Measurements from ENCODE around the gene EBF3. TPM values are rescaled to one million over a fixed set of nuclear protein-coding genes. Genes with fewer than 3 reads are reported as not detected.
A peak's percentile ranks its signal among the peaks of the same experiment; 100 is the strongest.

The EBF3 gene
- total and polyA plus RNA-seq, 2 experiments from 2014 or later = 0.22 to 0.77 TPM

DNA sequence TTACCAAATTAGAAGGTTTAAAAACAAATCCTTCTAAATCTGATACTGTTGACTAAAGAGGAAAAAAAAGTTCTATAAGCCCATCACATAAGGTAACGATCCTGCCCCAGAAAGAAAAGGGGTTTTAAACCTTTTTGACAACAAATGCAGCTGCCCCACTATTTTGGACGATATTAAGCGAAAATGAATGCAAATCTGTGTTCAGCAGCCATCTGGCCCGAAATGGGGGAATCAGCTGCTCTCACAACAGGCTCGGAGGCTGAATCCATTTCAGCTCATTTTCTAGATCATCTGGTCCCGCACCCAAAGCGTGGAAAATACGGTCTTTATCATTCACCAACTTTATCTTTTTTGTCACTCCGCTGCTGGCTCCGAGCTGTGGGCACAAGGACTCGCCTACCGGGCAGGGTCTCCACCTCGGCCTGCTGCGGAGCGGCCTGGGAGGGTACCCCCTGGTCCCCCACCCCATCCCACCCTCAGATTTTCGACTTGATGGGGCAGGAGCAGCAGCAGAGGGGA, 2.4 kb upstream of the EBF3 start:
- WGBS (ENCODE audit: low lambda C conversion rate, missing lambda C conversion rate) = 14% methylated on average over 16 of the region's 16 CpGs
- no peaks in the 10 kb centered on the region for H3K36me3 ChIP-seq (replicated peaks; ENCODE audit: insufficient read depth, low read depth)
- no peak overlapping the region for H3K4me3 ChIP-seq
- no peak for DNase-seq (ENCODE audit: low spot score)
- H3K27ac ChIP-seq = no peak overlapping the region
- H4K20me1 ChIP-seq (ENCODE audit: insufficient read depth, poor library complexity, severe bottlenecking) = no peaks in the 10 kb centered on the region
- no peaks in the 10 kb centered on the region for H3K79me2 ChIP-seq
- no peak overlapping the region for H3K4me2 ChIP-seq
- TF ChIP-seq EZH2phosphoT487 (IDR thresholded peaks at IDR 0.05; ENCODE audit: low read depth, severe bottlenecking, unreplicated experiment) (no peak), EZH2 (IDR thresholded peaks at IDR 0.05; ENCODE audit: borderline replicate concordance) (no peak)
- TF ChIP-seq, protein P1, sequence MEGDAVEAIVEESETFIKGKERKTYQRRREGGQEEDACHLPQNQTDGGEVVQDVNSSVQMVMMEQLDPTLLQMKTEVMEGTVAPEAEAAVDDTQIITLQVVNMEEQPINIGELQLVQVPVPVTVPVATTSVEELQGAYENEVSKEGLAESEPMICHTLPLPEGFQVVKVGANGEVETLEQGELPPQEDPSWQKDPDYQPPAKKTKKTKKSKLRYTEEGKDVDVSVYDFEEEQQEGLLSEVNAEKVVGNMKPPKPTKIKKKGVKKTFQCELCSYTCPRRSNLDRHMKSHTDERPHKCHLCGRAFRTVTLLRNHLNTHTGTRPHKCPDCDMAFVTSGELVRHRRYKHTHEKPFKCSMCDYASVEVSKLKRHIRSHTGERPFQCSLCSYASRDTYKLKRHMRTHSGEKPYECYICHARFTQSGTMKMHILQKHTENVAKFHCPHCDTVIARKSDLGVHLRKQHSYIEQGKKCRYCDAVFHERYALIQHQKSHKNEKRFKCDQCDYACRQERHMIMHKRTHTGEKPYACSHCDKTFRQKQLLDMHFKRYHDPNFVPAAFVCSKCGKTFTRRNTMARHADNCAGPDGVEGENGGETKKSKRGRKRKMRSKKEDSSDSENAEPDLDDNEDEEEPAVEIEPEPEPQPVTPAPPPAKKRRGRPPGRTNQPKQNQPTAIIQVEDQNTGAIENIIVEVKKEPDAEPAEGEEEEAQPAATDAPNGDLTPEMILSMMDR (IDR thresholded peaks at IDR 0.05; ENCODE audit: poor library complexity) = no peak
- no peaks in the 10 kb centered on the region for H3K9me2 ChIP-seq (replicated peaks; ENCODE audit: insufficient read depth)
- H3K4me1 ChIP-seq (ENCODE audit: insufficient read depth) = peaks cover 36% of the 10 kb centered on the region
- H2AFZ ChIP-seq = no peak overlapping the region
- peaks cover 89% of the 10 kb centered on the region for H3K27me3 ChIP-seq
- no peaks in the 10 kb centered on the region for H3K9me3 ChIP-seq (ENCODE audit: low read depth)

DNA sequence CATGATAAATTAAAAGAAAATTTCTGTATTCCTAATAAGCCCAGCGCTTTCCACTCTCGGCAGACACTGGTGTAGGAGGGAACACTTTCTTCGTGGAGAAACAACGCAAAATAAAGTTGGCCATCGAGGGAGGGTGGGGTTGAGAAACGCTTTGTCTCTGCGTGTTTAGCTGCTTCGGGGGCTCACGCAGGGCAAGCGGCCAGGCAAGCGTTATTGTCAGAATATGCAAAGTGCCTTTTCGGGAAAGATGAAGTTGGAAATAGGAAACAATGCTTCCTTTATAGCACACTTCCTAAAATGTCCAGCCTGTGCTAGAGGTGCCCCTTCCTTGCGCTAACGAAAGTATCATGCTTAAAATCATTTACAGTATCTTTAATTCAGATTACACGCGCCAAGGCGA, 1.9 kb upstream of the EBF3 start:
- Histone ChIP-seq H3K27ac (no peak overlapping the region), H3K79me2 (no peaks in the 10 kb centered on the region), H3K36me3 (replicated peaks; ENCODE audit: insufficient read depth, low read depth) (no peaks in the 10 kb centered on the region), H4K20me1 (ENCODE audit: insufficient read depth, poor library complexity, severe bottlenecking) (no peaks in the 10 kb centered on the region), H2AFZ (no peak overlapping the region), H3K4me1 (ENCODE audit: insufficient read depth) (peaks cover 35% of the 10 kb centered on the region), H3K4me3 (no peak overlapping the region), H3K9me3 (ENCODE audit: low read depth) (no peaks in the 10 kb centered on the region), H3K27me3 (peaks cover 90% of the 10 kb centered on the region), H3K9me2 (replicated peaks; ENCODE audit: insufficient read depth) (no peaks in the 10 kb centered on the region), H3K4me2 (no peak overlapping the region)
- WGBS (ENCODE audit: low lambda C conversion rate, missing lambda C conversion rate) = 9% methylated on average over 17 of the region's 17 CpGs
- peak; percentile 49 for TF ChIP-seq EZH2phosphoT487 (IDR thresholded peaks at IDR 0.05; ENCODE audit: low read depth, severe bottlenecking, unreplicated experiment)
- TF ChIP-seq, protein P1 (IDR thresholded peaks at IDR 0.05; ENCODE audit: poor library complexity) = no peak
- TF ChIP-seq EZH2 (IDR thresholded peaks at IDR 0.05; ENCODE audit: borderline replicate concordance) = peak; percentile 35
- DNase-seq (ENCODE audit: low spot score) = no peak

GRCh38 chr10:129965425-129965808, 1.3 kb upstream of the EBF3 start:
- Histone ChIP-seq H3K9me2 (replicated peaks; ENCODE audit: insufficient read depth) (no peaks in the 10 kb centered on the region), H3K4me3 (no peak overlapping the region), H4K20me1 (ENCODE audit: insufficient read depth, poor library complexity, severe bottlenecking) (no peaks in the 10 kb centered on the region), H3K4me2 (peak overlapping the region; percentile 100), H3K9me3 (ENCODE audit: low read depth) (no peaks in the 10 kb centered on the region), H3K27ac (no peak overlapping the region), H3K79me2 (no peaks in the 10 kb centered on the region), H3K36me3 (replicated peaks; ENCODE audit: insufficient read depth, low read depth) (no peaks in the 10 kb centered on the region), H3K27me3 (peaks cover 90% of the 10 kb centered on the region), H2AFZ (no peak overlapping the region), H3K4me1 (ENCODE audit: insufficient read depth) (peaks cover 32% of the 10 kb centered on the region)
- TF ChIP-seq EZH2phosphoT487 (IDR thresholded peaks at IDR 0.05; ENCODE audit: low read depth, severe bottlenecking, unreplicated experiment) (no peak), EZH2 (IDR thresholded peaks at IDR 0.05; ENCODE audit: borderline replicate concordance) (peak; percentile 67)
- WGBS (ENCODE audit: low lambda C conversion rate, missing lambda C conversion rate) = 11% methylated on average over 15 of the region's 15 CpGs
- DNase-seq (ENCODE audit: low spot score) = no peak

DNA sequence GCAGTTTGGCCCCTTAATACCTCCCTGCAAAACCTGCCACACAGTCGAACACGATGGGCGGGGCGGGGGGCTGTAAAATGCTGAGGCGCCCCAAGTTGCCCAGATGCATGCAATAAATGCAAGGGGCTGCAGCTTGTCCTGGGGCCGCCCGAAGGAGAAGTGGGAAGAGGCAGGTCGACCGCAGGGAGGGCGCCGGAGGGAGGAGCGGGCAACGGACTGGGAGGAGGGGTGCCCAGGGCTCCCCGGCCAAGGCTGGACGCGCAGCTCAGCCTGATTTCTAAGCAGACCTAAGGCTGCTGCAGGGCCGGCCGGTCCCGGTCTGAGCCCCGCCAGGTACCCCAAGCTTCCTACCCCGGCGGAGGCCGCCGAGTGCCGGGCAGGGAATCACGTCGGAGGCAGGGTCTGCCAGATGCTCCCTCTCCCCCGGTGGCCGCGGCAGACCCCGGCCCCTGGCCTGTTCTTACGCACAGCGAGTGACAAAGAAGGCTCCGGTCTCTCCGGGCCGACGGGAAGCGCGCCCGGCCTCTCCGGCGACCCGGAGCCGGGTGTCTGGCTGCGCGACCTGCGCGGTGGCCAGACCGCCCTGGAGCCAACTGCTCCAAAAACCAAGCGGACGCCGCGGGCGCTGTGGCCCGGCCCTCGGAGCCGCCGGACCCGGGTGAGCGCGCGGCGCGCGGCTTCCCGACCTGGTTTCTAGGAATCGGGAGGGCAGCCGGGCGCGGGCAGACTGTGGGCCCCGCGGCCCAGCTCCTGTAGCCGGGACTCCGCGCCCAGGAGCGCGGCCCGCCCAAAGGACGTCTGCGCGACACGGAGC, 744 bp upstream of the EBF3 start:
- Histone ChIP-seq H4K20me1 (ENCODE audit: insufficient read depth, poor library complexity, severe bottlenecking) (no peaks in the 10 kb centered on the region), H3K36me3 (replicated peaks; ENCODE audit: insufficient read depth, low read depth) (no peaks in the 10 kb centered on the region), H3K4me2 (peak overlapping the region; percentile 100), H3K27me3 (peaks cover 90% of the 10 kb centered on the region), H3K9me3 (ENCODE audit: low read depth) (no peaks in the 10 kb centered on the region), H3K79me2 (no peaks in the 10 kb centered on the region), H3K4me3 (no peak overlapping the region), H3K9me2 (replicated peaks; ENCODE audit: insufficient read depth) (no peaks in the 10 kb centered on the region), H3K27ac (no peak overlapping the region), H2AFZ (no peak overlapping the region), H3K4me1 (ENCODE audit: insufficient read depth) (peaks cover 31% of the 10 kb centered on the region)
- no peak for DNase-seq (ENCODE audit: low spot score)
- TF ChIP-seq EZH2phosphoT487 (IDR thresholded peaks at IDR 0.05; ENCODE audit: low read depth, severe bottlenecking, unreplicated experiment) = peak; percentile 60
- TF ChIP-seq, protein P1 (IDR thresholded peaks at IDR 0.05; ENCODE audit: poor library complexity) = no peak
- TF ChIP-seq EZH2 (IDR thresholded peaks at IDR 0.05; ENCODE audit: borderline replicate concordance) = peak; percentile 97
- WGBS (ENCODE audit: low lambda C conversion rate, missing lambda C conversion rate) = 3% methylated on average over 80 of the region's 82 CpGs
